GM12878 (cell line): ENCODE measurements around the gene PTPN12. TPM values are rescaled to one million over a fixed set of nuclear protein-coding genes. Genes with fewer than 3 reads are reported as not detected.

Experiments
- ATAC-seq: fragments of 200-7000 bp; cut with Tn5 transposase; 3 replicates; pipeline ENCODE4 v1.9.1; 2020; ENCODE audit warnings: mild to moderate bottlenecking, moderate library complexity
- BruUV-seq: library from RNA; stranded (reverse); fragments of 400-500 nt; replicated peaks from 2 replicates; lab custom pipeline; 2021; lab: Mats Ljungman, UMichigan
- CTCF ChIA-PET: fragments of 300-600 bp; sonication (Branson Sonifier 250); formaldehyde crosslinking; extraction: SDS; loops from one replicate; lab custom pipeline; 2021; ENCODE audit warnings: inconsistent platforms; lab: Yijun Ruan, JAX
- POLR2A ChIA-PET: fragments of 350-600 bp; formaldehyde crosslinking; extraction: SDS; loops from one replicate; lab custom pipeline; 2021; ENCODE audit warnings: inconsistent platforms; lab: Charles Lee
- RAD21 ChIA-PET: fragments of 300-600 bp; sonication (Branson Sonifier 250); formaldehyde crosslinking; loops from one replicate; lab custom pipeline; 2023; ENCODE audit warnings: antibody characterized with exemption; ENCODE audit not compliant: unreplicated experiment; lab: Charles Lee
- SMC1A ChIA-PET: fragments of 300-600 bp; sonication (Branson Sonifier 250); formaldehyde crosslinking; loops from one replicate; lab custom pipeline; 2023; ENCODE audit not compliant: unreplicated experiment, uncharacterized antibody; lab: Charles Lee
- DNase-seq: peaks from one replicate; pipeline ENCODE4 v3.0.0-alpha.2; 2011; ENCODE audit warnings: low read depth, low spot score
- FAIRE-seq: peaks from 3 replicates; lab custom pipeline; 2011; peaks lifted over from hg19 to GRCh38; lab: Jason Lieb, UNC
- H2AFZ ChIP-seq: 2 replicates; pipeline ENCODE4 v1.6.0; 2011; ENCODE audit warnings: low read depth, low read length, control low read depth; ENCODE audit not compliant: control insufficient read depth
- H3K27ac ChIP-seq: 2 replicates; pipeline ENCODE4 v1.5.1; 2011; ENCODE audit warnings: control low read depth; ENCODE audit not compliant: control insufficient read depth, insufficient read depth
- H3K27me3 ChIP-seq, 2 experiments: replicated peaks in 1 of 2; 2 replicates each; pipeline versions ENCODE4 v1.6.0 to v1.6.1; 2011; ENCODE audit warnings: low read length in 1 of 2; ENCODE audit not compliant: control insufficient read depth in 2 of 2, insufficient read depth in 2 of 2
- H3K36me3 ChIP-seq, 2 experiments: 2 replicates each; pipeline ENCODE4 v1.5.1; 2011; ENCODE audit warnings: low read length in 1 of 2; ENCODE audit not compliant: control insufficient read depth in 2 of 2, insufficient read depth in 2 of 2
- H3K4me1 ChIP-seq: 2 replicates; pipeline ENCODE4 v1.6.1; 2011; ENCODE audit warnings: mild to moderate bottlenecking, low read length, moderate library complexity, mixed read lengths; ENCODE audit not compliant: control insufficient read depth, insufficient read depth
- H3K4me2 ChIP-seq: 2 replicates; pipeline ENCODE4 v1.6.0; 2011; ENCODE audit warnings: control low read depth; ENCODE audit not compliant: control insufficient read depth, insufficient read depth
- H3K4me3 ChIP-seq: fragments of 200-600 bp; sonication (generic); 2 replicates; pipeline ENCODE4 v1.5.1; 2016
- H3K79me2 ChIP-seq: 2 replicates; pipeline ENCODE4 v1.6.0; 2011; ENCODE audit warnings: low read length; ENCODE audit not compliant: control insufficient read depth, insufficient read depth
- H3K9ac ChIP-seq: 2 replicates; pipeline ENCODE4 v1.8.0; 2011; ENCODE audit warnings: low read length, control low read depth, mixed read lengths; ENCODE audit not compliant: control insufficient read depth, insufficient read depth
- H3K9me3 ChIP-seq: replicated peaks from 3 replicates; pipeline ENCODE4 v1.5.1; 2011; ENCODE audit warnings: mild to moderate bottlenecking, low read length; ENCODE audit not compliant: control insufficient read depth, insufficient read depth
- H4K20me1 ChIP-seq: 2 replicates; pipeline ENCODE4 v1.6.0; 2011; ENCODE audit not compliant: control insufficient read depth, insufficient read depth
- TCF7 ChIP-seq: IDR thresholded peaks from 2 replicates; pipeline ENCODE4 v1.6.1; 2014; ENCODE audit warnings: antibody characterized with exemption, borderline replicate concordance
- ZBTB11 ChIP-seq: fragments of 450-650 bp; formaldehyde crosslinking; IDR thresholded peaks from 2 replicates; pipeline ENCODE4 v1.5.0; 2022; ENCODE audit warnings: mild to moderate bottlenecking, missing genetic modification characterization
- WGBS: methylation state at CpG from one replicate; pipeline ENCODE4 v1.1.6; 2016; ENCODE audit warnings: low lambda C conversion rate; ENCODE audit not compliant: insufficient replicate concordance, insufficient coverage; ENCODE audit errors: missing lambda C conversion rate; 5-methylcytosine and 5-hydroxymethylcytosine counted together
- in situ Hi-C: fragments of 300-500 bp; cut with MboI; formaldehyde crosslinking; loops from 9 replicates; pipeline ENCODE4 v1.14.3; 2018; ENCODE audit warnings: mixed read lengths
- intact Hi-C: fragments of 100-400 bp; cut with micrococcal nuclease; formaldehyde crosslinking; loops from one replicate; pipeline ENCODE4 v1.14.2; 2022; ENCODE audit not compliant: unreplicated experiment
- polyA plus RNA-seq, 11 experiments: library from polyadenylated mRNA; depleted of rRNA in 4 of 11; unstranded in 6 of 11; stranded (reverse) in 5 of 11; fragments of >200 nt; fragmentation: Nextera tagmentation in 4 of 11; fragmentation: Illumina TruSeq in 1 of 11; extraction: Ambion mirVana in 4 of 11; extraction: Trizol in 1 of 11; gene quantifications; 1 replicate in 1 of 11; 2 replicates in 10 of 11; pipeline versions ENCODE4 v1.2.1 to v1.2.3, GENCODE V29; 2011 to 2016; ENCODE audit warnings: inconsistent platforms in 2 of 11, missing spikeins in 2 of 11, low read depth in 1 of 11
- total RNA-seq, 4 experiments: library from RNA; depleted of rRNA in 3 of 4; stranded (reverse); fragments of >200 nt in 3 of 4; fragmentation: Illumina TruSeq in 1 of 4; extraction: Trizol in 1 of 4; gene quantifications; 2 replicates each; pipeline versions ENCODE4 v1.2.1 to v1.2.3, GENCODE V29; 2013 to 2021

PTPN12 gene
- total and polyA plus RNA-seq, 10 of the 15 experiments (the other 5 are each of a cell fraction or from before 2014, with no cell fraction given): 6.6 to 52.9 (median 17.4) TPM

GRCh38 chr7:77655356-77655755 is 118.3 kb downstream of the PTPN12 start:
- Histone ChIP-seq H3K9ac (no peak overlapping the region), H2AFZ (no peak overlapping the region), H3K9me3 (no peaks in the 10 kb centered on the region), H3K36me3 (no peaks in the 10 kb centered on the region; a peak in 1 of 4 replicates), H4K20me1 (no peaks in the 10 kb centered on the region), H3K4me1 (no peaks in the 10 kb centered on the region), H3K27me3 (no peaks in the 10 kb centered on the region), H3K79me2 (no peaks in the 10 kb centered on the region), H3K4me2 (no peak overlapping the region), H3K27ac (no peak overlapping the region), H3K4me3 (no peak overlapping the region)
- ChIA-PET POLR2A (no interaction called here), SMC1A (interaction anchor here (0.6 to 6.6 kb wide), 4 partner anchors 32 to 248 kb away, joined by 3 to 75 read pairs (median 32); no protein-coding TSS in a partner anchor), RAD21 (interaction anchor here (1.0 to 1.4 kb wide), 4 partner anchors 105 to 386 kb away, joined by 3 to 4 read pairs (median 3); no protein-coding TSS in a partner anchor), CTCF (interaction anchor here (0.6 to 14.1 kb wide), 9 partner anchors 10 to 386 kb away, joined by 3 to 225 read pairs (median 4); no protein-coding TSS in a partner anchor)
- 100% methylated on average over 1 of the region's 1 CpG for WGBS
- no peak for ATAC-seq
- in situ Hi-C loops (loop anchor here (5.0 to 10.0 kb wide), 2 partner anchors 97 to 279 kb away; no protein-coding TSS in a partner anchor), intact Hi-C loops (loop anchor here (5.0 kb wide), 2 partner anchors 282 to 387 kb away; no protein-coding TSS in a partner anchor)
- DNase-seq: no peak
- no TSS peak for BruUV-seq
- TF ChIP-seq TCF7 (no peak), ZBTB11 (CRISPR knock-in tag) (no peak)
- no peak for FAIRE-seq
